Measurements from ENCODE around the gene SEMA4A. TPM values are rescaled to one million over a fixed set of nuclear protein-coding genes. Genes with fewer than 3 reads are reported as not detected.
A peak's percentile ranks its signal among the peaks of the same experiment; 100 is the strongest.

SEMA4A gene
- total and polyA plus RNA-seq, 2 donors (not counting 1 experiment from before 2014, with no cell fraction given): 0.27 to 0.99 TPM

- H3K4me2 ChIP-seq (ENCODE audit: extremely low read depth, insufficient read depth, low read length): peak overlapping the region; percentile 95
- peak overlapping the region; percentile 76 for H3K9ac ChIP-seq (ENCODE audit: insufficient read depth, low read length)
- no peak for TF ChIP-seq EZH2 (IDR thresholded peaks at IDR 0.05; ENCODE audit: low read length, missing control alignments)
- TF ChIP-seq, protein P1, sequence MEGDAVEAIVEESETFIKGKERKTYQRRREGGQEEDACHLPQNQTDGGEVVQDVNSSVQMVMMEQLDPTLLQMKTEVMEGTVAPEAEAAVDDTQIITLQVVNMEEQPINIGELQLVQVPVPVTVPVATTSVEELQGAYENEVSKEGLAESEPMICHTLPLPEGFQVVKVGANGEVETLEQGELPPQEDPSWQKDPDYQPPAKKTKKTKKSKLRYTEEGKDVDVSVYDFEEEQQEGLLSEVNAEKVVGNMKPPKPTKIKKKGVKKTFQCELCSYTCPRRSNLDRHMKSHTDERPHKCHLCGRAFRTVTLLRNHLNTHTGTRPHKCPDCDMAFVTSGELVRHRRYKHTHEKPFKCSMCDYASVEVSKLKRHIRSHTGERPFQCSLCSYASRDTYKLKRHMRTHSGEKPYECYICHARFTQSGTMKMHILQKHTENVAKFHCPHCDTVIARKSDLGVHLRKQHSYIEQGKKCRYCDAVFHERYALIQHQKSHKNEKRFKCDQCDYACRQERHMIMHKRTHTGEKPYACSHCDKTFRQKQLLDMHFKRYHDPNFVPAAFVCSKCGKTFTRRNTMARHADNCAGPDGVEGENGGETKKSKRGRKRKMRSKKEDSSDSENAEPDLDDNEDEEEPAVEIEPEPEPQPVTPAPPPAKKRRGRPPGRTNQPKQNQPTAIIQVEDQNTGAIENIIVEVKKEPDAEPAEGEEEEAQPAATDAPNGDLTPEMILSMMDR (conservative IDR thresholded peaks at IDR 0.05 in 1 of 2, IDR thresholded peaks at IDR 0.05 in 1 of 2; ENCODE audit: low read depth in 1 of 2, low read length in 2 of 2): peak; percentile 90 to 96
- H2AFZ ChIP-seq (ENCODE audit: low read length): no peak overlapping the region
- peaks cover 37% of the 10 kb centered on the region for H3K4me1 ChIP-seq (ENCODE audit: control insufficient read depth, extremely low read depth, insufficient read depth, low read length)
- H3K9me3 ChIP-seq (ENCODE audit: control insufficient read depth, insufficient read depth, low read depth, low read length): no peaks in the 10 kb centered on the region
- peak overlapping the region; percentile 28 to 52 (median 37) for H3K4me3 ChIP-seq (replicated peaks in 1 of 4; ENCODE audit: control extremely low read depth in 1 of 4, insufficient read depth in 1 of 4, low read depth in 3 of 4, low read length in 4 of 4)
- peaks cover 2% of the 10 kb centered on the region for H4K20me1 ChIP-seq (ENCODE audit: control insufficient read depth, extremely low read depth, insufficient read depth, low read length)
- H3K36me3 ChIP-seq (ENCODE audit: control insufficient read depth, insufficient read depth, low read length): peaks cover 27% of the 10 kb centered on the region
- no peaks in the 10 kb centered on the region for H3K27me3 ChIP-seq (ENCODE audit: control insufficient read depth, insufficient read depth, low read length)
- peak; percentile 97 for DNase-seq (ENCODE audit: low read depth in 2 of 2)
- H3K27ac ChIP-seq (ENCODE audit: insufficient read depth, low read length): peak overlapping the region; percentile 99
- H3K79me2 ChIP-seq (ENCODE audit: control insufficient read depth, insufficient read depth, low read length): peaks cover 87% of the 10 kb centered on the region
Observed at GRCh38 chr1:156129687-156130577, 23.5 kb upstream of the SEMA4A start.

- no peak overlapping the region for H2AFZ ChIP-seq (ENCODE audit: low read length)
- H3K4me2 ChIP-seq (ENCODE audit: extremely low read depth, insufficient read depth, low read length): no peak overlapping the region
- peak overlapping the region; percentile 99 for H3K27ac ChIP-seq (ENCODE audit: insufficient read depth, low read length)
- H3K4me1 ChIP-seq (ENCODE audit: control insufficient read depth, extremely low read depth, insufficient read depth, low read length): peaks cover 35% of the 10 kb centered on the region
- TF ChIP-seq, protein P1 (conservative IDR thresholded peaks at IDR 0.05 in 1 of 2, IDR thresholded peaks at IDR 0.05 in 1 of 2; ENCODE audit: low read depth in 1 of 2, low read length in 2 of 2): no peak
- no peak for TF ChIP-seq EZH2 (IDR thresholded peaks at IDR 0.05; ENCODE audit: low read length, missing control alignments)
- peaks cover 2% of the 10 kb centered on the region for H4K20me1 ChIP-seq (ENCODE audit: control insufficient read depth, extremely low read depth, insufficient read depth, low read length)
- no peak for DNase-seq (ENCODE audit: low read depth in 2 of 2)
- no peaks in the 10 kb centered on the region for H3K27me3 ChIP-seq (ENCODE audit: control insufficient read depth, insufficient read depth, low read length)
- no peak overlapping the region for H3K4me3 ChIP-seq (replicated peaks in 1 of 4; ENCODE audit: control extremely low read depth in 1 of 4, insufficient read depth in 1 of 4, low read depth in 3 of 4, low read length in 4 of 4)
- H3K79me2 ChIP-seq (ENCODE audit: control insufficient read depth, insufficient read depth, low read length): peaks cover 87% of the 10 kb centered on the region
- H3K9ac ChIP-seq (ENCODE audit: insufficient read depth, low read length): peak overlapping the region; percentile 54
- peaks cover 30% of the 10 kb centered on the region for H3K36me3 ChIP-seq (ENCODE audit: control insufficient read depth, insufficient read depth, low read length)
- no peaks in the 10 kb centered on the region for H3K9me3 ChIP-seq (ENCODE audit: control insufficient read depth, insufficient read depth, low read depth, low read length)
Observed at GRCh38 chr1:156130578-156130942, 22.8 kb upstream of the SEMA4A start.

DNA sequence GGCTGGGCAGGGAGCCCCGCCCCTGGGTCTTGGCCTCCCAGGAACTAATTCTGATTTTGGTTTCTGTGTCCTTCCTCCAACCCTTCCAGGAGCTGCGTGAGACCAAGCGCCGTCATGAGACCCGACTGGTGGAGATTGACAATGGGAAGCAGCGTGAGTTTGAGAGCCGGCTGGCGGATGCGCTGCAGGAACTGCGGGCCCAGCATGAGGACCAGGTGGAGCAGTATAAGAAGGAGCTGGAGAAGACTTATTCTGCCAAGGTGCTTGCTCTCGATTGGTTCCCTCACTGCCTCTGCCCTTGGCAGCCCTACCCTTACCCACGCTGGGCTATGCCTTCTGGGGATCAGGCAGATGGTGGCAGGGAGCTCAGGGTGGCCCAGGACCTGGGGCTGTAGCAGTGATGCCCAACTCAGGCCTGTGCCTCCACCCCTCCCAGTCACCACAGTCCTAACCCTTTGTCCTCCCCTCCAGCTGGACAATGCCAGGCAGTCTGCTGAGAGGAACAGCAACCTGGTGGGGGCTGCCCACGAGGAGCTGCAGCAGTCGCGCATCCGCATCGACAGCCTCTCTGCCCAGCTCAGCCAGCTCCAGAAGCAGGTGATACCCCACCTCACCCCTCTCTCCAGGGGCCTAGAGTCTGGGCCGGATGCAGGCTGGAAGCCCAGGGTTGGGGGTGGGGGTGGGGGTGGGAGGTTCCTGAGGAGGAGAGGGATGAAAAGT lies 18.5 kb upstream of the SEMA4A start:
- H3K36me3 ChIP-seq (ENCODE audit: control insufficient read depth, insufficient read depth, low read length): peaks cover 60% of the 10 kb centered on the region
- peaks cover 2% of the 10 kb centered on the region for H4K20me1 ChIP-seq (ENCODE audit: control insufficient read depth, extremely low read depth, insufficient read depth, low read length)
- no peaks in the 10 kb centered on the region for H3K9me3 ChIP-seq (ENCODE audit: control insufficient read depth, insufficient read depth, low read depth, low read length)
- TF ChIP-seq EZH2 (IDR thresholded peaks at IDR 0.05; ENCODE audit: low read length, missing control alignments): no peak
- TF ChIP-seq, protein P1 (conservative IDR thresholded peaks at IDR 0.05 in 1 of 2, IDR thresholded peaks at IDR 0.05 in 1 of 2; ENCODE audit: low read depth in 1 of 2, low read length in 2 of 2): no peak
- H3K27ac ChIP-seq (ENCODE audit: insufficient read depth, low read length): no peak overlapping the region
- no peak for DNase-seq (ENCODE audit: low read depth in 2 of 2)
- H3K4me2 ChIP-seq (ENCODE audit: extremely low read depth, insufficient read depth, low read length): no peak overlapping the region
- peaks cover 6% of the 10 kb centered on the region for H3K4me1 ChIP-seq (ENCODE audit: control insufficient read depth, extremely low read depth, insufficient read depth, low read length)
- peaks cover 70% of the 10 kb centered on the region for H3K79me2 ChIP-seq (ENCODE audit: control insufficient read depth, insufficient read depth, low read length)
- H3K9ac ChIP-seq (ENCODE audit: insufficient read depth, low read length): no peak overlapping the region
- no peak overlapping the region for H2AFZ ChIP-seq (ENCODE audit: low read length)
- H3K27me3 ChIP-seq (ENCODE audit: control insufficient read depth, insufficient read depth, low read length): no peaks in the 10 kb centered on the region
- no peak overlapping the region for H3K4me3 ChIP-seq (replicated peaks in 1 of 4; ENCODE audit: control extremely low read depth in 1 of 4, insufficient read depth in 1 of 4, low read depth in 3 of 4, low read length in 4 of 4)
